Measurements from ENCODE around the gene LSP1. TPM values are rescaled to one million over a fixed set of nuclear protein-coding genes. Genes with fewer than 3 reads are reported as not detected.
A peak's percentile ranks its signal among the peaks of the same experiment; 100 is the strongest.

LSP1 gene
- total and polyA plus RNA-seq, 4 donors, result 5.0 to 7.7 (median 5.7) TPM

GRCh38 chr11:1879342-1879940 lies 26.6 kb downstream of the LSP1 start:
- Histone ChIP-seq H3K9ac (ENCODE audit: low read depth in 1 of 2, low read length in 2 of 2) (no peak overlapping the region), H3K27ac (ENCODE audit: low read depth in 1 of 2, low read length in 2 of 2) (peak overlapping the region in 1 of 2 donors; percentile 7), H3K27me3 (ENCODE audit: control insufficient read depth in 4 of 4, insufficient read depth in 4 of 4, low read length in 3 of 4) (no peaks in the 10 kb centered on the region), H3K4me1 (ENCODE audit: control insufficient read depth in 4 of 4, insufficient read depth in 4 of 4, low read length in 3 of 4) (no peaks in the 10 kb centered on the region), H3K36me3 (ENCODE audit: control insufficient read depth in 4 of 4, insufficient read depth in 3 of 4, low read depth in 1 of 4, low read length in 3 of 4) (peaks cover 0 to 2% (median 0%) of the 10 kb centered on the region in 4 donors), H3K9me3 (ENCODE audit: control insufficient read depth in 4 of 4, low read length in 3 of 4) (no peaks in the 10 kb centered on the region), H3K4me3 (ENCODE audit: low read depth in 1 of 3, low read length in 3 of 3) (no peak overlapping the region)
- no peak for DNase-seq (ENCODE audit: low spot score)
- TF ChIP-seq, protein P1, sequence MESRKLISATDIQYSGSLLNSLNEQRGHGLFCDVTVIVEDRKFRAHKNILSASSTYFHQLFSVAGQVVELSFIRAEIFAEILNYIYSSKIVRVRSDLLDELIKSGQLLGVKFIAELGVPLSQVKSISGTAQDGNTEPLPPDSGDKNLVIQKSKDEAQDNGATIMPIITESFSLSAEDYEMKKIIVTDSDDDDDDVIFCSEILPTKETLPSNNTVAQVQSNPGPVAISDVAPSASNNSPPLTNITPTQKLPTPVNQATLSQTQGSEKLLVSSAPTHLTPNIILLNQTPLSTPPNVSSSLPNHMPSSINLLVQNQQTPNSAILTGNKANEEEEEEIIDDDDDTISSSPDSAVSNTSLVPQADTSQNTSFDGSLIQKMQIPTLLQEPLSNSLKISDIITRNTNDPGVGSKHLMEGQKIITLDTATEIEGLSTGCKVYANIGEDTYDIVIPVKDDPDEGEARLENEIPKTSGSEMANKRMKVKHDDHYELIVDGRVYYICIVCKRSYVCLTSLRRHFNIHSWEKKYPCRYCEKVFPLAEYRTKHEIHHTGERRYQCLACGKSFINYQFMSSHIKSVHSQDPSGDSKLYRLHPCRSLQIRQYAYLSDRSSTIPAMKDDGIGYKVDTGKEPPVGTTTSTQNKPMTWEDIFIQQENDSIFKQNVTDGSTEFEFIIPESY (IDR thresholded peaks at IDR 0.05), result no peak
- TF ChIP-seq MAX (IDR thresholded peaks at IDR 0.05) (no peak), REST (IDR thresholded peaks at IDR 0.05) (no peak), NR2F2 (IDR thresholded peaks at IDR 0.05) (no peak), SP1 (IDR thresholded peaks at IDR 0.05) (no peak), YY1 (IDR thresholded peaks at IDR 0.05) (no peak), GABPA (IDR thresholded peaks at IDR 0.05 in 1 of 2, conservative IDR thresholded peaks at IDR 0.05 in 1 of 2) (no peak), FOXA1 (IDR thresholded peaks at IDR 0.05) (no peak), EGR1 (IDR thresholded peaks at IDR 0.05; ENCODE audit: low read depth in 2 of 2) (no peak), HNF4G (IDR thresholded peaks at IDR 0.05) (no peak), TAF1 (conservative IDR thresholded peaks at IDR 0.05) (no peak), HNF4A (conservative IDR thresholded peaks at IDR 0.05) (no peak), JUND (IDR thresholded peaks at IDR 0.05) (no peak), CTCF (IDR thresholded peaks at IDR 0.05; ENCODE audit: low read depth, low read length, missing input control) (no peak)
- WGBS, result 90% methylated on average over 13 of the region's 13 CpGs

Data from liver (tissue), 9 donors.